A549 (cell line): ENCODE results near the gene NIP7. TPM values are rescaled to one million over a fixed set of nuclear protein-coding genes. Genes with fewer than 3 reads are reported as not detected.
A peak's percentile ranks its signal among the peaks of the same experiment; 100 is the strongest.

ENCODE experiments used
- ATAC-seq, 2 experiments: fragments of 200-7000 bp in 1 of 2; fragments of >200 bp in 1 of 2; cut with Nextera tagmentation in 1 of 2; cut with Tn5 transposase in 1 of 2; 3 replicates each; pipeline versions ENCODE4 v1.8.0 to v1.9.1; 2018 to 2020; ENCODE audit warnings: mild to moderate bottlenecking in 1 of 2, moderate library complexity in 1 of 2
- CTCF ChIA-PET: fragments of 300-600 bp; sonication (Branson Sonifier 250); formaldehyde crosslinking; extraction: SDS; loops from one replicate; lab custom pipeline; 2021; ENCODE audit warnings: antibody characterized with exemption, inconsistent platforms; lab: Yijun Ruan, JAX
- POLR2A ChIA-PET: fragments of 350-600 bp; formaldehyde crosslinking; extraction: SDS; loops from one replicate; lab custom pipeline; 2021; ENCODE audit warnings: antibody characterized with exemption, inconsistent platforms; lab: Yijun Ruan, JAX
- DNase-seq, 2 experiments: peaks; one replicate each; pipeline versions ENCODE4 v3.0.0 to v3.0.0-alpha.2; 2011 to 2016; ENCODE audit warnings: low read depth in 1 of 2, low spot score in 1 of 2
- FAIRE-seq: peaks from 2 replicates; lab custom pipeline; 2011; peaks lifted over from hg19 to GRCh38; lab: Jason Lieb, UNC
- H3K27ac ChIP-seq, 2 experiments: fragments of >200 bp; sonication (Bioruptor Twin); formaldehyde crosslinking; 3 replicates each; pipeline ENCODE4 v1.5.1; 2016 to 2017
- H3K4me1 ChIP-seq: fragments of >200 bp; sonication (Bioruptor Twin); formaldehyde crosslinking; 3 replicates; pipeline ENCODE4 v1.6.1; 2016
- H3K4me2 ChIP-seq: fragments of >200 bp; sonication (Bioruptor Twin); formaldehyde crosslinking; 3 replicates; pipeline ENCODE4 v1.6.1; 2016
- H3K4me3 ChIP-seq: fragments of >200 bp; sonication (Bioruptor Twin); formaldehyde crosslinking; 3 replicates; pipeline ENCODE4 v1.5.1; 2016
- H3K9me3 ChIP-seq: fragments of >200 bp; sonication (Bioruptor Twin); formaldehyde crosslinking; 3 replicates; pipeline ENCODE4 v1.6.1; 2016
- CTCF ChIP-seq: fragments of >200 bp; sonication (Bioruptor Twin); formaldehyde crosslinking; IDR thresholded peaks from 3 replicates; pipeline ENCODE4 v1.5.1; 2016
- ESRRA ChIP-seq: fragments of 150-350 bp; IDR thresholded peaks from 2 replicates; pipeline ENCODE4 v1.6.1; 2014; ENCODE audit warnings: mild to moderate bottlenecking, low read length, borderline replicate concordance
- HOXB13 ChIP-seq: fragments of 250-450 bp; sonication (Bioruptor Pico); IDR thresholded peaks from 2 replicates; pipeline ENCODE4 v1.5.0; 2020; ENCODE audit warnings: low read depth, mild to moderate bottlenecking, moderate library complexity
- JUN ChIP-seq, 2 experiments: fragments of >200 bp; sonication (Bioruptor Twin); formaldehyde crosslinking; IDR thresholded peaks; 2 replicates in 1 of 2; 3 replicates in 1 of 2; pipeline ENCODE4 v1.6.1; 2016 to 2017
- KDM1A ChIP-seq: fragments of 200-600 bp; sonication (generic); IDR thresholded peaks from 2 replicates; pipeline ENCODE4 v1.6.1; 2016; ENCODE audit warnings: low read depth, mild to moderate bottlenecking
- KDM5A ChIP-seq: fragments of 200-600 bp; sonication (generic); IDR thresholded peaks from 2 replicates; pipeline ENCODE4 v1.6.1; 2016; ENCODE audit warnings: antibody characterized with exemption, mild to moderate bottlenecking
- MAX ChIP-seq: IDR thresholded peaks from 2 replicates; pipeline ENCODE4 v1.6.1; 2012
- MYC ChIP-seq: IDR thresholded peaks from 2 replicates; pipeline ENCODE4 v1.6.1; 2012; ENCODE audit warnings: mild to moderate bottlenecking, inconsistent platforms, low read length, improper control_type of control experiment, borderline replicate concordance
- NPAS2 ChIP-seq: fragments of 250-450 bp; sonication (Bioruptor Pico); IDR thresholded peaks from 2 replicates; pipeline ENCODE4 v1.8.0; 2022; ENCODE audit warnings: mild to moderate bottlenecking, moderate library complexity, borderline replicate concordance
- PBX3 ChIP-seq: IDR thresholded peaks from 2 replicates; pipeline ENCODE4 v1.6.1; 2012
- PHF8 ChIP-seq: fragments of 200-600 bp; sonication (generic); IDR thresholded peaks from 2 replicates; pipeline ENCODE4 v1.6.1; 2016; ENCODE audit warnings: low read depth, mild to moderate bottlenecking, antibody characterized with exemption, moderate library complexity, borderline replicate concordance
- POLR2AphosphoS2 ChIP-seq: conservative IDR thresholded peaks from 2 replicates; pipeline ENCODE4 v1.6.1; 2012; ENCODE audit warnings: low read length, improper control_type of control experiment, inconsistent platforms
- RAD21 ChIP-seq, 2 experiments: fragments of >200 bp in 1 of 2; sonication (Bioruptor Twin) in 1 of 2; formaldehyde crosslinking in 1 of 2; IDR thresholded peaks in 1 of 2; conservative IDR thresholded peaks in 1 of 2; 2 replicates in 1 of 2; 3 replicates in 1 of 2; pipeline ENCODE4 v1.6.1; 2012 to 2018; ENCODE audit warnings: inconsistent platforms in 1 of 2
- RARB ChIP-seq: fragments of 250-450 bp; sonication (Bioruptor Pico); IDR thresholded peaks from 2 replicates; pipeline ENCODE4 v1.8.0; 2021; ENCODE audit warnings: mild to moderate bottlenecking, moderate library complexity
- RCOR1 ChIP-seq: fragments of 150-350 bp; IDR thresholded peaks from 2 replicates; pipeline ENCODE4 v1.6.1; 2014; ENCODE audit warnings: antibody characterized with exemption, low read length, low read depth
- SMC3 ChIP-seq: fragments of >200 bp; sonication (Bioruptor Twin); formaldehyde crosslinking; IDR thresholded peaks from 3 replicates; pipeline ENCODE4 v1.6.1; 2018; ENCODE audit warnings: inconsistent platforms
- TFCP2L1 ChIP-seq: fragments of 250-450 bp; sonication (Bioruptor Pico); IDR thresholded peaks from 2 replicates; pipeline ENCODE4 v1.5.0; 2021; ENCODE audit warnings: mild to moderate bottlenecking
- USF2 ChIP-seq: fragments of 450-650 bp; IDR thresholded peaks from 2 replicates; pipeline ENCODE4 v1.6.1; 2014; ENCODE audit warnings: antibody characterized with exemption
- WGBS: methylation state at CpG from one replicate; pipeline ENCODE4 v1.1.6; 2017; ENCODE audit errors: missing lambda C conversion rate; 5-methylcytosine and 5-hydroxymethylcytosine counted together
- polyA plus RNA-seq, 4 experiments: library from polyadenylated mRNA; depleted of rRNA in 3 of 4; stranded (reverse); fragments of >200 nt; fragmentation: RNase III in 1 of 4; extraction: RNeasy Plus Mini Kit Qiagen cat#74134 plus additional on column Dnase treatment in 1 of 4; gene quantifications; 2 replicates in 3 of 4; 3 replicates in 1 of 4; pipeline ENCODE4 v1.2.3, GENCODE V29; 2011 to 2017

The NIP7 gene
- polyA plus RNA-seq, 2 of the 4 experiments (the other 2 are of a cell fraction), result 23.0 to 55.9 TPM

GRCh38 chr16:69327585-69328310, 11.8 kb upstream of the NIP7 start:
- Histone ChIP-seq H3K4me1 (peaks cover 43% of the 10 kb centered on the region), H3K4me3 (no peak overlapping the region), H3K4me2 (peak overlapping the region; percentile 99), H3K9me3 (no peaks in the 10 kb centered on the region), H3K27ac (peak overlapping the region in 1 of 2 experiments; percentile 94; a peak in 2 of 6 replicates)
- TF ChIP-seq MAX (no peak), CTCF (no peak), RAD21 (conservative IDR thresholded peaks at IDR 0.05 in 1 of 2, IDR thresholded peaks at IDR 0.05 in 1 of 2) (no peak), KDM1A (no peak), JUN (IDR thresholded peaks at IDR 0.05) (no peak; a peak in 1 of 5 replicates), RARB (CRISPR knock-in tag) (no peak), NPAS2 (CRISPR knock-in tag) (no peak)
- CTCF ChIA-PET, result interaction anchor here (0.6 to 8.9 kb wide), 5 partner anchors 9 to 603 kb away, joined by 3 to 44 read pairs (median 5); partner anchors contain the start of genes COG8, NIP7 and VPS4A
- DNase-seq, result no peak
- 89% methylated on average over 13 of the region's 14 CpGs for WGBS
- FAIRE-seq, result no peak
- POLR2A ChIA-PET, result interaction anchor here (0.6 to 0.7 kb wide), 2 partner anchors 40 to 251 kb away, joined by 5 to 6 read pairs; no protein-coding TSS in a partner anchor
- no peak for ATAC-seq

GRCh38 chr16:69328854-69329316, 10.7 kb upstream of the NIP7 start:
- Histone ChIP-seq H3K4me1 (peaks cover 42% of the 10 kb centered on the region), H3K4me3 (peak overlapping the region; percentile 76), H3K27ac (peak overlapping the region; percentile 86 to 94; a peak in 4 of 6 replicates), H3K4me2 (peak overlapping the region; percentile 99), H3K9me3 (no peaks in the 10 kb centered on the region)
- TF ChIP-seq USF2 (no peak), PBX3 (peak; percentile 39; the same call in 1 of the 2 replicates), SMC3 (no peak), ESRRA (no peak)
- ATAC-seq (no peak), DNase-seq (no peak), FAIRE-seq (no peak)
- WGBS, result 53% methylated on average over 10 of the region's 10 CpGs
- ChIA-PET CTCF (interaction anchor here (0.9 to 8.9 kb wide), 4 partner anchors 8 to 17 kb away, joined by 3 to 44 read pairs (median 4); partner anchors contain the start of genes COG8, NIP7 and VPS4A), POLR2A (interaction anchor here (1.8 kb wide), 1 partner anchor 10 kb away, joined by 4 read pairs; no protein-coding TSS in a partner anchor)

GRCh38 chr16:69329369-69330285, 9.9 kb upstream of the NIP7 start:
- ChIA-PET POLR2A (interaction anchor here (0.5 to 1.8 kb wide), 3 partner anchors 11 to 191 kb away, joined by 4 to 7 read pairs (median 5); no protein-coding TSS in a partner anchor), CTCF (interaction anchor here (0.9 to 8.9 kb wide), 6 partner anchors 7 to 21 kb away, joined by 3 to 44 read pairs (median 3); partner anchors contain the start of genes COG8, NIP7, TMED6 and VPS4A)
- Histone ChIP-seq H3K4me1 (peaks cover 39% of the 10 kb centered on the region), H3K4me3 (peak overlapping the region; percentile 76), H3K27ac (peak overlapping the region; percentile 86 to 94), H3K4me2 (peak overlapping the region; percentile 99), H3K9me3 (no peaks in the 10 kb centered on the region)
- no peak for FAIRE-seq
- WGBS, result 10% methylated on average over 32 of the region's 77 CpGs
- DNase-seq, result no peak
- no peak for TF ChIP-seq NPAS2 (CRISPR knock-in tag)
- 0 out of 2 replicates have a peak, but pooled peaks have one; percentile 25 for TF ChIP-seq HOXB13 (CRISPR knock-in tag)
- peak; percentile 42; the same call in 1 of the 2 replicates for TF ChIP-seq KDM5A
- no peak for TF ChIP-seq MYC
- no peak for TF ChIP-seq RCOR1
- TF ChIP-seq TFCP2L1 (CRISPR knock-in tag), result peak; percentile 36; the same call in 1 of the 2 replicates
- peak; percentile 11; the same call in 1 of the 2 replicates for TF ChIP-seq POLR2AphosphoS2
- TF ChIP-seq PHF8, result peak; percentile 46; the same call in 1 of the 2 replicates
- ATAC-seq, result peak; percentile 47 to 67
